Suprapubic skin (tissue), 4 donors: ENCODE measurements around the gene TCEAL7. TPM values are rescaled to one million over a fixed set of nuclear protein-coding genes. Genes with fewer than 3 reads are reported as not detected.

Source experiments
- DNase-seq, 2 donors: peaks; one replicate each; pipeline ENCODE4 v3.0.0-alpha.2; 2019; ENCODE audit warnings: low spot score in 2 of 2
- H3K27ac ChIP-seq: fragments of 200-600 bp; sonication (generic); one replicate; pipeline ENCODE4 v1.5.1; 2019
- H3K27me3 ChIP-seq: fragments of 200-600 bp; sonication (generic); one replicate; pipeline ENCODE4 v1.5.1; 2019
- H3K36me3 ChIP-seq: fragments of 200-600 bp; sonication (generic); one replicate; pipeline ENCODE4 v1.5.1; 2019
- H3K4me1 ChIP-seq: fragments of 200-600 bp; sonication (generic); one replicate; pipeline ENCODE4 v1.5.1; 2019
- H3K4me3 ChIP-seq: fragments of 200-600 bp; sonication (generic); one replicate; pipeline ENCODE4 v1.5.1; 2019; ENCODE audit warnings: mild to moderate bottlenecking
- H3K9me3 ChIP-seq: fragments of 200-600 bp; sonication (generic); one replicate; pipeline ENCODE4 v1.5.1; 2019
- EP300 ChIP-seq: sonication (generic); formaldehyde crosslinking; IDR thresholded peaks from one replicate; pipeline ENCODE4 v1.6.1; 2017; ENCODE audit warnings: antibody characterized with exemption
- POLR2A ChIP-seq, 2 donors: fragments of 450-650 bp; IDR thresholded peaks; one replicate each; pipeline ENCODE4 v1.6.1; 2017; ENCODE audit warnings: antibody characterized with exemption in 2 of 2, mild to moderate bottlenecking in 2 of 2, moderate library complexity in 2 of 2
- POLR2AphosphoS5 ChIP-seq, 3 donors: sonication (generic); formaldehyde crosslinking; IDR thresholded peaks; one replicate each; pipeline ENCODE4 v1.6.1; 2017; ENCODE audit warnings: antibody characterized with exemption in 3 of 3
- WGBS: methylation state at CpG from one replicate; pipeline ENCODE4 v1.1.5; 2018; 5-methylcytosine and 5-hydroxymethylcytosine counted together
- total RNA-seq, 4 donors: library from RNA; depleted of rRNA; stranded (reverse); fragments of >200 nt; gene quantifications; one replicate each; pipeline ENCODE4 v1.1.0, GENCODE V29; 2016
- TF ChIP-seq, protein P1 (sequence below), 2 donors: fragments of 200-600 bp in 1 of 2; fragments of 450-650 bp in 1 of 2; sonication (generic) in 1 of 2; IDR thresholded peaks; one replicate each; pipeline ENCODE4 v1.5.1; 2016 to 2019; ENCODE audit warnings: antibody characterized with exemption in 2 of 2, mild to moderate bottlenecking in 1 of 2, moderate library complexity in 1 of 2

TCEAL7 gene
- total RNA-seq, 4 donors from 2014 or later, result 0.72 to 2.5 (median 1.9) TPM

DNA sequence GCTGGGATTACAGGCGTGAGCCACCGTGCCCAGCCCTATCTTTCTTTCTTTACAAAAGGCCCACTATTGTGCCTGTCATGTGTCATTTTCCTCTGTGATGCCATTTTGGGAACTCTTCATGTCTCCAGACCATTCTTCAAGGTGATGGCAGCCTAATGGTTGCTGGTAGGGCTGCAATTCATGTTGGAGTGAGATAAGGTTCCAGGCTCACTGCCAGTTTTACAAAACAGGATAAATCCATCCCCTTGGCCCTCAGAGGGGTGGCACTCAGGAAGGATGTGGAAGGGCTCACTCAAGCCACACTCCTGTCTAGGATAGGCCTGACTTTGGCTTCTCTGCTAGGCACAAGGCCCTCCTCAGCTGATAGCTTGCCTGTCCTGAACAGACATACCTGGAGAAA is 30.1 kb downstream of the TCEAL7 start:
- 73% methylated on average over 2 of the region's 2 CpGs for WGBS

DNA sequence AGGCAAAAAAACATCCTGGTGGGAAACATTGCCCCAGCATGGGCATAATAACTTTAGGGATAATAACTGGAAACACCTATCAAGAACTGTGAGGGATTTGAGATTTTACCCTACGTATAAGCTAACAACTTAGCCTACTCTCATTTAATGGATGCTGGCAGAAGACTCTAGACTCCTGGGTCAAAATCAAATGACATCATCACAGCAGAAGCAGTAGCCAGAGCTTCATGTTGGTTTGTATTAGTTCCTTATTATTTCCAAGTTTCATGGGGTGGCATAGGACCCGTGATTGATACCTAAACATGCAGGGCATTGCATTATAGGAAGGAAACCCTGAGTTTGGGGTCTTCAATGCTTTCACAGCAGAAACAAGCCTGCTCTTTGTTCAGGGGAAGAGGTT is 30.9 kb downstream of the TCEAL7 start:
- H3K9me3 ChIP-seq, result no peaks in the 10 kb centered on the region
- no peak overlapping the region for H3K4me3 ChIP-seq
- H3K4me1 ChIP-seq, result peaks cover 7% of the 10 kb centered on the region
- no peaks in the 10 kb centered on the region for H3K36me3 ChIP-seq
- H3K27ac ChIP-seq, result no peak overlapping the region
- no peaks in the 10 kb centered on the region for H3K27me3 ChIP-seq
- WGBS, result 62% methylated on average over 2 of the region's 2 CpGs
- no peak for DNase-seq
- TF ChIP-seq EP300, result no peak
- no peak for TF ChIP-seq POLR2AphosphoS5 (IDR thresholded peaks at IDR 0.05)
- TF ChIP-seq, protein P1, sequence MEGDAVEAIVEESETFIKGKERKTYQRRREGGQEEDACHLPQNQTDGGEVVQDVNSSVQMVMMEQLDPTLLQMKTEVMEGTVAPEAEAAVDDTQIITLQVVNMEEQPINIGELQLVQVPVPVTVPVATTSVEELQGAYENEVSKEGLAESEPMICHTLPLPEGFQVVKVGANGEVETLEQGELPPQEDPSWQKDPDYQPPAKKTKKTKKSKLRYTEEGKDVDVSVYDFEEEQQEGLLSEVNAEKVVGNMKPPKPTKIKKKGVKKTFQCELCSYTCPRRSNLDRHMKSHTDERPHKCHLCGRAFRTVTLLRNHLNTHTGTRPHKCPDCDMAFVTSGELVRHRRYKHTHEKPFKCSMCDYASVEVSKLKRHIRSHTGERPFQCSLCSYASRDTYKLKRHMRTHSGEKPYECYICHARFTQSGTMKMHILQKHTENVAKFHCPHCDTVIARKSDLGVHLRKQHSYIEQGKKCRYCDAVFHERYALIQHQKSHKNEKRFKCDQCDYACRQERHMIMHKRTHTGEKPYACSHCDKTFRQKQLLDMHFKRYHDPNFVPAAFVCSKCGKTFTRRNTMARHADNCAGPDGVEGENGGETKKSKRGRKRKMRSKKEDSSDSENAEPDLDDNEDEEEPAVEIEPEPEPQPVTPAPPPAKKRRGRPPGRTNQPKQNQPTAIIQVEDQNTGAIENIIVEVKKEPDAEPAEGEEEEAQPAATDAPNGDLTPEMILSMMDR (IDR thresholded peaks at IDR 0.05), result no peak
- no peak for TF ChIP-seq POLR2A (IDR thresholded peaks at IDR 0.05)

More for the DNA sequence above, 30.1 kb downstream of the TCEAL7 start:
- no peak for DNase-seq
- Histone ChIP-seq H3K4me1 (peaks cover 7% of the 10 kb centered on the region), H3K4me3 (no peak overlapping the region), H3K9me3 (no peaks in the 10 kb centered on the region), H3K27me3 (no peaks in the 10 kb centered on the region), H3K27ac (no peak overlapping the region), H3K36me3 (no peaks in the 10 kb centered on the region)
- TF ChIP-seq, protein P1 (IDR thresholded peaks at IDR 0.05), result no peak
- TF ChIP-seq POLR2A (IDR thresholded peaks at IDR 0.05) (no peak), POLR2AphosphoS5 (IDR thresholded peaks at IDR 0.05) (no peak), EP300 (no peak)

DNA sequence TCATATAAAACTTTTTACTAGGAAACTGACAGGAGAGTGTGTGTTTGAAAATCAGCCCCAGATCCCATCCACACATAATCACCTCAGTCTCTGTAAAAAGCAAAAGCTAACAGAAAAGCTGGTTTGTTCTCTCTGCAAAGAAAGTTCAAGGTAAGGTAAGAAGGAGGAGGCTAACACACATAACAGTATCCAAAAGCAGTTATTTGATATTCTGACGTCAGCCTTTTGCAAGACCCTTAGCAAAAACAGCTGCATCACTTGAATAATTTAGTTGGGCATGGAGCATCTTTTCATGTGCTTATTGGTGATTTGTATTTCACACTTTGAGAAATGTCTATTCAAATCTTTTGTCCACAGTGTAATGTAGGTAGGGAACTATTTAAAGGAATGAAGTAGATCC is 31.8 kb downstream of the TCEAL7 start:
- TF ChIP-seq POLR2AphosphoS5 (IDR thresholded peaks at IDR 0.05) (no peak), EP300 (no peak), POLR2A (IDR thresholded peaks at IDR 0.05) (no peak)
- TF ChIP-seq, protein P1 (IDR thresholded peaks at IDR 0.05), result no peak
- WGBS, result 17% methylated on average over 1 of the region's 1 CpG
- Histone ChIP-seq H3K4me3 (no peak overlapping the region), H3K36me3 (no peaks in the 10 kb centered on the region), H3K27ac (no peak overlapping the region), H3K9me3 (no peaks in the 10 kb centered on the region), H3K4me1 (peaks cover 7% of the 10 kb centered on the region), H3K27me3 (no peaks in the 10 kb centered on the region)
- no peak for DNase-seq

- 50% methylated on average over 1 of the region's 1 CpG for WGBS
- Histone ChIP-seq H3K27me3 (no peaks in the 10 kb centered on the region), H3K27ac (no peak overlapping the region), H3K36me3 (no peaks in the 10 kb centered on the region), H3K9me3 (no peaks in the 10 kb centered on the region), H3K4me1 (peaks cover 7% of the 10 kb centered on the region), H3K4me3 (no peak overlapping the region)
- TF ChIP-seq EP300 (no peak), POLR2A (IDR thresholded peaks at IDR 0.05) (no peak), POLR2AphosphoS5 (IDR thresholded peaks at IDR 0.05) (no peak)
- TF ChIP-seq, protein P1 (IDR thresholded peaks at IDR 0.05), result no peak
- DNase-seq, result no peak
Observed at GRCh38 chrX:103362474-103362873, 32.4 kb downstream of the TCEAL7 start.

- Histone ChIP-seq H3K27ac (no peak overlapping the region), H3K4me3 (no peak overlapping the region), H3K27me3 (no peaks in the 10 kb centered on the region), H3K36me3 (no peaks in the 10 kb centered on the region), H3K4me1 (peaks cover 2% of the 10 kb centered on the region), H3K9me3 (no peaks in the 10 kb centered on the region)
- 87% methylated on average over 2 of the region's 2 CpGs for WGBS
- DNase-seq, result no peak
- TF ChIP-seq POLR2A (IDR thresholded peaks at IDR 0.05), result no peak
- TF ChIP-seq, protein P1 (IDR thresholded peaks at IDR 0.05), result no peak
- TF ChIP-seq EP300, result no peak
- TF ChIP-seq POLR2AphosphoS5 (IDR thresholded peaks at IDR 0.05), result no peak
Observed at GRCh38 chrX:103363046-103363445, 33.0 kb downstream of the TCEAL7 start.
